ENCODE results near the gene SZT2.

The SZT2 gene

DNA sequence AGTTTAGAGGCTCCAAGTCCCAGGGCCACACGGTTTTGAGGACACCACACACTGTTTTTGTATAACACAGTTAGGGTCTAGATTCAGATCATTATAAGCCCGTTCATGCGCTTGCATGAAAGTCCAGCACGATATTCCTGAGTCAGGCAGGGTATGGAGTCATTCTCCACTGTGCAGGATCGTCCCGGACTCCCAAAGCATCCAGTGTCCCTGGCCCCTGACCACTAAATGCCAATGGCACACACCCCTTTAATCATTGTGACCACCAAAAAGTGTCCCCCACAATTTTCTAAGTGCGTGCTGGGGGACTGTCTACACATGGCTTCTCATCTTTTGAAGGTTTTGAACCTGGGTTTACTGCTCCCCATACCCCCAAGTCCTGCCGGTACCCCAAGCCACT lies 113.8 kb downstream of the SZT2 start:
- Histone ChIP-seq H3K9ac (ENCODE audit: low read depth in 1 of 2, low read length in 2 of 2) (no peak overlapping the region), H3K4me1 (ENCODE audit: control insufficient read depth in 1 of 2, insufficient read depth in 2 of 2, low read length in 2 of 2) (no peaks in the 10 kb centered on the region), H3K4me3 (ENCODE audit: low read depth in 1 of 2, low read length in 2 of 2) (no peak overlapping the region), H3K27ac (ENCODE audit: low read depth, low read length) (no peak overlapping the region), H3K27me3 (ENCODE audit: control insufficient read depth in 1 of 2, insufficient read depth in 2 of 2, low read length in 2 of 2) (no peaks in the 10 kb centered on the region), H3K36me3 (ENCODE audit: control insufficient read depth in 1 of 2, insufficient read depth in 2 of 2, low read length in 2 of 2) (no peaks in the 10 kb centered on the region), H3K9me3 (ENCODE audit: control insufficient read depth in 1 of 2, low read length in 2 of 2) (no peaks in the 10 kb centered on the region)
